GM23248 (cell line): ENCODE measurements around the gene NR2F6.

Source experiments
- EZH2 ChIP-seq: fragments of 200-600 bp; sonication (generic); IDR thresholded peaks from 2 replicates; pipeline ENCODE4 v1.6.1; 2018; ENCODE audit warnings: antibody characterized with exemption, mild to moderate bottlenecking; ENCODE audit not compliant: insufficient read depth, poor library complexity, severe bottlenecking
- EZH2phosphoT487 ChIP-seq: fragments of 200-600 bp; sonication (generic); IDR thresholded peaks from 2 replicates; pipeline ENCODE4 v1.6.1; 2018; ENCODE audit warnings: antibody characterized with exemption, moderate library complexity, mild to moderate bottlenecking, low read depth; ENCODE audit not compliant: insufficient read depth

- TF ChIP-seq EZH2 (no peak), EZH2phosphoT487 (no peak)
These were observed 8.9 kb upstream of the NR2F6 start for GRCh38 chr19:17254636-17255035.
